ENCODE results near the gene WSB1. TPM values are rescaled to one million over a fixed set of nuclear protein-coding genes. Genes with fewer than 3 reads are reported as not detected.
A peak's percentile ranks its signal among the peaks of the same experiment; 100 is the strongest.

WSB1 gene
- polyA plus RNA-seq, 1 of the 3 experiments (the other 2 are of a cell fraction): 261 TPM

DNA sequence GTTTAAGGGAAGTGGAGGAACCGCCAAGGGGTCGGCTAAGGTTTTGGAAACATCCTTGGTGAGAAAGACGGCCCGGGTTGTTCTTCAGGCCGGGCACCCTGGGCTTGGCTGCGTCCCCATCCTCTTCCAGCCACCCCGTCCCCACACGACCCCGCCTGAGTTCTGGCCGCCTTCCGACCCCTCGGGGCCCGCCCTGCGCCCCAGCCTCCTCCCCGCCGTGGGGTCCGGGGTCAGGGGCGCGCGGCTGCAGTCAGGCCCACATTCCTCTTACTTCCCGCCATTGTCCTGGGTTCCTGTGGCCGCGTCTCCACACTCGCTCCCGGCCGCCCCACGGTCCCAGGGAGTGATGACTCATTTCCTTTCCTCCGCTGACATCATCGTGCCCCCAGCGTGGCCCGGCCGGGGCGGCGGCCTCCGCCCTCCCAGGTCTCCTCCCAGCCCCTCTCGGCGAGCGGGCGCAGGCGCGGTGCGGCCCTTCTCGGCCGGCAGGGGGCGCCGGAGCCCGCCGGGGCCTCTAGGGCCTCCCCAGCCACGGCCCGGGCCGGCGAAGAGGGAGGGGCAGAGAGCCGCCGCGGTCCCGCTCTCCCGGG is 59.6 kb downstream of the WSB1 start:
- Histone ChIP-seq H4K20me1 (ENCODE audit: insufficient read depth) (no peaks in the 10 kb centered on the region), H3K9me2 (no peaks in the 10 kb centered on the region), H3K79me2 (ENCODE audit: insufficient read depth) (peaks cover 10% of the 10 kb centered on the region; the same call in 1 of the 2 replicates), H3K9me3 (no peaks in the 10 kb centered on the region), H3K36me3 (replicated peaks in 1 of 2; ENCODE audit: control insufficient read depth in 1 of 2, insufficient read depth in 2 of 2, low read length in 1 of 2) (peaks cover 0 to 8% of the 10 kb centered on the region in 2 experiments), H3F3A (replicated peaks; ENCODE audit: insufficient read depth) (peaks cover 5% of the 10 kb centered on the region), H3K4me3 (ENCODE audit: low read depth in 2 of 2, low read length in 1 of 2) (peak overlapping the region; percentile 65 to 82), H3K27me3 (ENCODE audit: insufficient read depth) (no peaks in the 10 kb centered on the region), H3K27ac (ENCODE audit: low read depth in 2 of 2, low read length in 1 of 2) (peak overlapping the region; percentile 83 to 88), H3K9ac (peak overlapping the region; percentile 99), H2AFZ (ENCODE audit: low read depth) (peak overlapping the region; percentile 82), H3K4me1 (ENCODE audit: control insufficient read depth in 1 of 2, insufficient read depth in 2 of 2, low read depth in 1 of 2, low read length in 1 of 2) (peaks cover 0 to 11% of the 10 kb centered on the region in 2 experiments; a peak in 1 of 4 replicates), H3K4me2 (peak overlapping the region; percentile 92)
- peak; percentile 99 for DNase-seq
- 0% methylated on average over 35 of the region's 57 CpGs for WGBS (ENCODE audit: low lambda C conversion rate)
- POLR2A ChIA-PET: interaction anchor here (0.8 to 1.8 kb wide), 2 partner anchors 102 to 246 kb away, joined by 3 to 5 read pairs; partner anchors contain the start of gene KSR1
- CTCF ChIA-PET: interaction anchor here (0.6 to 7.3 kb wide), 43 partner anchors 8 to 404 kb away, joined by 3 to 98 read pairs (median 4); partner anchors contain the start of gene KSR1
- TF ChIP-seq GATA2 (CRISPR knock-in tag; IDR thresholded peaks at IDR 0.05) (no peak), TEAD4 (IDR thresholded peaks at IDR 0.05; ENCODE audit: borderline replicate concordance, insufficient read depth) (peak; percentile 61; the same call in 1 of the 2 replicates), JUND (IDR thresholded peaks at IDR 0.05) (peak; percentile 90), CTCF (IDR thresholded peaks at IDR 0.05) (peak; percentile 78), TCF12 (IDR thresholded peaks at IDR 0.05) (peak; percentile 50; the same call in 1 of the 2 replicates), ZBTB33 (IDR thresholded peaks at IDR 0.05; ENCODE audit: borderline replicate concordance, low read depth) (0 out of 2 replicates have a peak, but pooled peaks have one; percentile 29), PBX3 (IDR thresholded peaks at IDR 0.05) (peak; percentile 45; the same call in 1 of the 2 replicates), POLR2AphosphoS5 (IDR thresholded peaks at IDR 0.05; ENCODE audit: low read depth, low read length) (peak; percentile 81), FOXJ3 (CRISPR knock-in tag; IDR thresholded peaks at IDR 0.05) (no peak), RAD21 (IDR thresholded peaks at IDR 0.05; ENCODE audit: low read length) (peak; percentile 77), USF2 (IDR thresholded peaks at IDR 0.05; ENCODE audit: borderline replicate concordance, low read depth, low read length) (no peak), RCOR1 (IDR thresholded peaks at IDR 0.05; ENCODE audit: low read length) (no peak), ELF1 (IDR thresholded peaks at IDR 0.05) (no peak), SIN3A (IDR thresholded peaks at IDR 0.05; ENCODE audit: borderline replicate concordance, low read depth, low read length) (no peak; the same call in 1 of the 2 replicates), MAX (IDR thresholded peaks at IDR 0.05; ENCODE audit: low read depth) (peak; percentile 82), USF1 (IDR thresholded peaks at IDR 0.05; ENCODE audit: borderline replicate concordance, low read depth) (no peak), TAF1 (IDR thresholded peaks at IDR 0.05; ENCODE audit: borderline replicate concordance, low read depth, low read length) (peak; percentile 82), FOXM1 (IDR thresholded peaks at IDR 0.05; ENCODE audit: low read depth) (no peak), RXRA (IDR thresholded peaks at IDR 0.05; ENCODE audit: borderline replicate concordance, low read depth) (peak; percentile 90; the same call in 1 of the 2 replicates), EZH2phosphoT487 (IDR thresholded peaks at IDR 0.05; ENCODE audit: borderline replicate concordance, low read depth) (no peak), MXI1 (IDR thresholded peaks at IDR 0.05; ENCODE audit: low read depth, low read length) (no peak; the same call in 1 of the 2 replicates), MEF2A (IDR thresholded peaks at IDR 0.05; ENCODE audit: borderline replicate concordance, low read depth) (no peak), SMC3 (IDR thresholded peaks at IDR 0.05; ENCODE audit: low read depth, low read length) (peak; percentile 92), CHD2 (IDR thresholded peaks at IDR 0.05; ENCODE audit: low read length, partially characterized antibody) (peak; percentile 35), GABPA (IDR thresholded peaks at IDR 0.05; ENCODE audit: low read depth) (peak; percentile 39)
